HG03432 (cell line): ENCODE results near the gene UBAC2.
A peak's percentile ranks its signal among the peaks of the same experiment; 100 is the strongest.

Experiments used
- ATAC-seq: cut with Tn5 transposase; IDR thresholded peaks from one replicate; pipeline ENCODE4 v1.9.1; 2021; ENCODE audit warnings: mild to moderate bottlenecking, moderate library complexity; ENCODE audit not compliant: unreplicated experiment

The UBAC2 gene

GRCh38 chr13:99374169-99374991, 173.7 kb downstream of the UBAC2 start:
- peak; percentile 42 for ATAC-seq

DNA sequence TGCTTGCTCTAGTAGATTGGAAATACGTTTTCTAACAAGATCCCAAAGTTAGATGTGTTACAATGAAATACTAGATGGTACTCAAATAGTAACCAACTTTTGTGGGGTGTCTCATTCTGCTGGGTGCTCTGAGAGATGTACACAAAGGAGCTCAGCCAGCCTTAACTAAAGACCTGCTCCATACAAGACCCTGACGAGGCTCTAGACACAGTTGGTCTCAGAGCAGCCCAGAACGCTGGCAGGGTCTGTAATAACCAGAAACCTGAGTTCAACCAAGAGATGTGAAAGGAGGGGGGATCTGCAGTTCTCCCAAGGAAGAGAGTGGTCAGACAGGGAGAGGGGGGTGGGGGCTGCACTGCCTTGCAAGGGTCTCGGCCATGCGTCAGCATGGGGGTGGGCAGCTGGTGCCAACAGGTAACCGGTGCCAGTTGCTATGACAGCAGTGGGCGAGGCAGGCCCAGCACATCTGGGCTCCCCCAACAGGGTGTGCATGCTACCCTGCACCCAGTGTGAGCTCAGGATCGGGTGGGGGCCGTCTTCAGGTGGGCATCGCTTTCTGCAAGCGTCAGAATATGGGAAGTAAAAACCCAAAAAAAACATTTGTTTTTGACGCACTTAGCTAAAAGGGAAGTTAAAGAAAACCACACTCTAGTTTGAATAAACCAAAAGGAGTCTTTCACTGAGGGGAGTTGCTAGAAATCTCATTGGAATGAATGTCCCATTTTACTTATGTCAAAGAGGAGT, 174.5 kb downstream of the UBAC2 start:
- ATAC-seq, result peak; percentile 64

GRCh38 chr13:99375738-99376080, 175.1 kb downstream of the UBAC2 start:
- no peak for ATAC-seq

- ATAC-seq, result peak; percentile 66
These were observed 175.5 kb downstream of the UBAC2 start for GRCh38 chr13:99376132-99376531.

GRCh38 chr13:99376924-99377323, 176.3 kb downstream of the UBAC2 start:
- no peak for ATAC-seq

DNA sequence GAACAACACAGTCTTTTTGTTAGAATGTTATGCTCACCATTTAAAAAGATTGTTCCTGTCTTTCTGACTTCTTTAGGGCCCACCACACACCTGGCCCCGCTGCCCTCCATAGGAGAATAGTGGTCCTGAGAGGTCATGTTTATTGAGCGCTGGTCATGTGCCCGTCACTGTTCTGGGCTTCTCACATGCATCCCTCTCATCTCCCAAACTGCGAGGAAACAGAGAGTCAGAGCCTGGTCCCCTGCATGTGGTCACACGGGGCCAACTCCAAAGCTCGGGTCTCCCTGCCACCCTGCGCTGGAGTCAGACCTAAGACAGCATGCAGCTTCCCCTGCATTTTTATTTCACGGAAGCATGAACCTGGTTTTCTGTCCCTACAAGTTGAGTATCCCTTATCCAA, 177.0 kb downstream of the UBAC2 start:
- ATAC-seq, result no peak

- ATAC-seq, result no peak
These were observed 178.5 kb downstream of the UBAC2 start for GRCh38 chr13:99378985-99379733.

DNA sequence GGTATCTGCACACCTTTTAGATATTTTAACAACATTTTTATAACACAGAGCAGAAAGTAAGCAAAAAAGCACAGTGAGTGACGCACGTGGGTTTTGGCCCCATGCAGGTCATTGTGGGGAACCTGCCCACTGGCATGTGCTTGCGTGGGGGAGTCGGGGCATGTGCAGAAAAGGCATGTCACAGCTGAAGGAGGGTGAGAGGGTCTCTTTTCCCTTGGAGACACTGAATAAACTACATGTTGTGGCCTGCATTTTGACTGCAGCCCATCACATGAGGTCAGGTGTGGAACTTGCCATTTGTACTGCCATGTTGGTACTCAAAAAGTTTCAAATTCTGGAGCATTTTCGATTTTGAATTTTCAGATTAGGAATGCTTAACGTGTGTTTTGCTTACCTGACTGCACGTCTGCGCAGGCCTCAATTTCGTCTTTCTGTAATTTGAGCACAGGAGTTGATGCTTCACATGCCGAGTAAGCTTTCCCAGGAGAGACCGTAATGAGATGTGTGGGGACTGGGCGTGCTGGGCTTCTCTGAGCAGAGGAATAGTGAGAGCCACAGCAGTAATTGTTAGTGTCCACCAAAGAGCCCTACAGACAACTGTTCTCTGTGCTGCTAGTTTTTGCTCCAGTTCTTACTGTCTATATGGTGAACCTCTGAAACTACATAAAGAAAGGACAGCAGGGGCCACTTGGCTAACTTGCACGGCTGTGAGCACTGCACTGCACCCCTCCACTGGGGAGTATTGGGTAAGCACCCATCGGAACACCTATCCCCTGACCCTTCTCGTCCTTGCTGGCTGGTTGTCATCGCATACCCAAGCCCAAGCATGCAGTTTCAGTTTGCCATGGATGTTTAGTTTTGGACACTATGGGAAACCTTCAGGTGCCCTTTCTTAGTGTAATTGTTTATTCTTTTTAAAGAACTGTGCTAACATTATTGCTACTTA, 179.5 kb downstream of the UBAC2 start:
- ATAC-seq, result no peak

- ATAC-seq, result peak; percentile 59
These were observed 180.4 kb downstream of the UBAC2 start for GRCh38 chr13:99380921-99381645.

- no peak for ATAC-seq
These were observed 181.1 kb downstream of the UBAC2 start for GRCh38 chr13:99381766-99382165.

DNA sequence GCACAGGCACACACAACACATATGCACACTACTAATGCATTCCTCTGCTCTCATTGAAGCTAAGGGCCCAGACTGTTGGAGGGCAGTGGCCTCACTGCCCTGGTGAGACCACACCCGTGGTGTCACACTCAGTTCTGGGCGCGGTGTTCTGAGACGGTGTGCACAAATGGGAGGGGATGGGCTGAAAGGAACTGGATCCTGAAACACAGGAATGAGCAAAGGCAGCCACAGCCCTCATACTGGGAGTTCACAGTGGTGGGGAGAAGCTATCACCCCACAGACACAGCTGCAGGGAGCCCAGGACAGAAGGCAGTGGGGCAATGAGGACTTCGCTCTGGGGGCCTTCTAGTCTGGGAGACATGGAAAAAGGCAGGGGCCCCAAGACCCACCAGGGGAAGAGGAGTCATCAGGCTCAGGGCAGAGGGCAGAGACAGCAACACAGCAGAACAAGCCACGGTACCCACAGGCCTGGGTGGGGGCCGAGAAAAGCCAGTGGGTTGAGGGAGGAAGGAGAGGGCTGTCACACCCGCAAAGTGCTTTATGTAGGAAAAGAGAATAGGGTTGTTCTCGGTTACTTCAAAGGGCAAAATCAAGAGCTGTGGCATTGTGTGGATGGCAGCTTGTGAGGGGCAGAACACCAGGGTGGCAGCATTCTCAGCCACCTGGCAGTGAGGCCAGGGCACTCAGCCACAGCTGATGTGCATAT, 181.9 kb downstream of the UBAC2 start:
- no peak for ATAC-seq

DNA sequence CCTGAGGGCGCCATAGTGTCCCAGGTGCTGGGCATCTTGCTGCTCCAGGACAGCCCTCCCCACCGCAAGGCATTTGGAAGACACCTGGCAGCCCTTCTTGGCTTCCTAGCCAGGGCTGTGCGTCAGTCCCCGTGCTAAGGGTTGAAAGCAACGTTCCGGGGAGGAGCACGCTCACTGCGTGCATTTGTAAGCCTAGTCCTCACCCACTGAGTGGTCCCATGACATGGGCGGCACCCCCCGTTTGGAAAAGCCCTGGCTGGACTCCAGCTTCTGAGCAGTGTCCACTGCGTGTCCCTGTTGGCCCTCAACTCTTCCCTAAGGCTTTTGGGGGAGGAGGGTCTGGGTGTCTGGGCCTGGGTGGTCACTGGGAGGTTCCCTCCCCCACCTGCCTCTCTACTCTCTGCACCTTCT, 182.9 kb downstream of the UBAC2 start:
- no peak for ATAC-seq

DNA sequence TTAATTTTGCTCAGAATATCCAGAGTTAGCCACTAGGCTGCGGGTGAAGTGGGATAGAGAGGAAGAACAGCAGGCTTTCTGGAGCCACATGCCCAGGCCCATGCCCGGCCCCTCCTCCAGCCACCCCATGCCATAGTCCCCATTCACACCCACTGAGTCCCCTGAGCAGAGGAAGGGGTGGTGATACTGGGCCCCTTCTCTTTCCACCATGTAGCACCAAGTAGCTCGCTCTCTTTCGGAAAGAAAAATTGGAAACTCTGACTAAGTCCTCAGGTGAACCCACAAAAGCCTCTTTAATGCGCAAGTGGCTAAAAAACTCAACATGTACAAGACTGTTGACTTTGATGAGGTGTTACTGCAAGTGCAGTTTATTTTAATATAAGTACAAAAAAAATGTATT, 183.3 kb downstream of the UBAC2 start:
- no peak for ATAC-seq

GRCh38 chr13:99384468-99384867, 183.8 kb downstream of the UBAC2 start:
- no peak for ATAC-seq

DNA sequence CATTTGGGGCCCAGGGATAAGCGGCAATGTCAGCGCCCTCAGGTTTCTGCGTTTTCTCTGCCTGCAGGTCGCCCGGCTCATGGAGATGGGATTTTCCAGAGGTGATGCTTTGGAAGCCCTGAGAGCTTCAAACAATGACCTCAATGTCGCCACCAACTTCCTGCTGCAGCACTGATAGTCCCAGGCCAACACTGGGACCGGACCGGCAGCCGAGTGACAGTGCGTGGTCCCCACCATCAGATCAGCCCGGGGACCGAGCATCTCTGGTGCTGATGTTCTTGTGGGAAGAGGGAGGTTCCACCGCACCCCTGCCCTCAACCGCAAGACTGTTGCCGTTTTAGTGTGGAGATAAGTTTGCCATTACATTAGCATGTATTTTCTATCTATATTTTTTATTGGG, 184.5 kb downstream of the UBAC2 start:
- no peak for ATAC-seq

DNA sequence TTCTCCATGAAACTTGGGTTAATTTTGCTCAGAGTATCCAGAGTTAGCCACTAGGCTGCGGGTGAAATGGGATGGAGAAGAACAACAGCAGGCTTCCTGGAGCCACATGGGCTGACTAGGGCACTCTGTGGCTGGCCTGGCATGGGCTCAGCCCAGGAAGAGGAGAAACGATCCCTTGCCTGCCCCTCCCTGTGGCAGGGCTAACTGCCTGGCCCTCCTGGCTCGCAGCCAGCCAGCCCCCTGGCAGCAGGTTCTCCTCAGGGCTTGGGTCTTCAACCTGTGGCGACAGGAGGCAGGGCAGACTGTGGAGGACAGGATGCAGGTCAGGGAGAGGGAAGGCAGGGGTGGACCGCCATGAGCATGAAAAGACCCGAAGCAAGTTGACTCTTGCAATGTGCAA, 185.3 kb downstream of the UBAC2 start:
- ATAC-seq, result no peak

GRCh38 chr13:99386495-99386894, 185.8 kb downstream of the UBAC2 start:
- no peak for ATAC-seq

DNA sequence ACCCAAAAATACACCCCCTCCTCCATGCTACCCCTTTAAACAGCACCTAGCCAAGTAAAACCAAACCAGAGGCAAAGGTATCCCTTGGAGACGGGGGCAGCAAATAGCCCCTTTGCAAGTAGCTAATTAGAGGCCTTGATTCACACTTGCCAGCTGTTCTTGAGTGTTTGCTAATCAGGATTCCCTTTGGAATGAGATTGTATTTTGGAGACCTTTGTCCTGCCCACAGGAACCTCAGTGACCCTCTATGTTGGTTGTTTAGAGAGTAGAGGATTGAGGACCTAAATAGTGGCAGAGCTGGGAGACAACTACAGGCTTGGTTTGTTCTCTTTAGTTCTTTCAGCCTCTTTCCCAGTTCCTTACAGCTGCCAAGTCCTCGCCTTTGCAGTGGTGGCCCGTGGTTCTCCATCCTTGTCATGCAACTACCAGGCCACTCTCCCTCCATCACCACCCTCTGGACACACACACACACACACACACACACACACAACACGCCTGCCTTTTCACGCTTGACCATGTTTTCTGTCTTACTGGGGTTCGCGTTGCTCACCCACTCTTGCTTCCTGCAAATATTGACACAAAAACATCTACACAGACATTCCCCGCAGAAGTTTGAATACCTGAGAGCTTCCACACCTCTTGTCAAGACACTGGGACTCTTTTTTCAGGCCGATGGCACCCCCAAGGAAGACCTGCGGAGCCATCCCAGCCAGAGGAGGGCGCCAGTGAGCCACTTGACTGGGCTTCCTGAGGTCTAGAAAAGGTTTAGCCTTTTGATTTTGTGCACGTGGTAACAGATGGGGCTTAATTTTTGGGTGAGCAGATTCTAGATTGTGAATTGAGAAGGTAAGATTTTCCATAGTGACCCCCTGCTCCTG, 186.5 kb downstream of the UBAC2 start:
- peak; percentile 69 for ATAC-seq
